Measurements from ENCODE around the gene P2RY13.

GRCh38 chr3:151351219-151351618 lies 21.9 kb upstream of the P2RY13 start:
- TF ChIP-seq NBN (IDR thresholded peaks at IDR 0.05) (no peak), NRF1 (conservative IDR thresholded peaks at IDR 0.05; ENCODE audit: low read depth, low read length) (no peak), POLR2AphosphoS5 (IDR thresholded peaks at IDR 0.05; ENCODE audit: low read length) (no peak), NFIC (IDR thresholded peaks at IDR 0.05; ENCODE audit: low read depth, low read length) (peak; percentile 55; the same call in 1 of the 2 replicates)
- TF ChIP-seq, protein P1, sequence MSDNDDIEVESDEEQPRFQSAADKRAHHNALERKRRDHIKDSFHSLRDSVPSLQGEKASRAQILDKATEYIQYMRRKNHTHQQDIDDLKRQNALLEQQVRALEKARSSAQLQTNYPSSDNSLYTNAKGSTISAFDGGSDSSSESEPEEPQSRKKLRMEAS (IDR thresholded peaks at IDR 0.05; ENCODE audit: low read depth, low read length), result no peak
- TF ChIP-seq, protein P2, sequence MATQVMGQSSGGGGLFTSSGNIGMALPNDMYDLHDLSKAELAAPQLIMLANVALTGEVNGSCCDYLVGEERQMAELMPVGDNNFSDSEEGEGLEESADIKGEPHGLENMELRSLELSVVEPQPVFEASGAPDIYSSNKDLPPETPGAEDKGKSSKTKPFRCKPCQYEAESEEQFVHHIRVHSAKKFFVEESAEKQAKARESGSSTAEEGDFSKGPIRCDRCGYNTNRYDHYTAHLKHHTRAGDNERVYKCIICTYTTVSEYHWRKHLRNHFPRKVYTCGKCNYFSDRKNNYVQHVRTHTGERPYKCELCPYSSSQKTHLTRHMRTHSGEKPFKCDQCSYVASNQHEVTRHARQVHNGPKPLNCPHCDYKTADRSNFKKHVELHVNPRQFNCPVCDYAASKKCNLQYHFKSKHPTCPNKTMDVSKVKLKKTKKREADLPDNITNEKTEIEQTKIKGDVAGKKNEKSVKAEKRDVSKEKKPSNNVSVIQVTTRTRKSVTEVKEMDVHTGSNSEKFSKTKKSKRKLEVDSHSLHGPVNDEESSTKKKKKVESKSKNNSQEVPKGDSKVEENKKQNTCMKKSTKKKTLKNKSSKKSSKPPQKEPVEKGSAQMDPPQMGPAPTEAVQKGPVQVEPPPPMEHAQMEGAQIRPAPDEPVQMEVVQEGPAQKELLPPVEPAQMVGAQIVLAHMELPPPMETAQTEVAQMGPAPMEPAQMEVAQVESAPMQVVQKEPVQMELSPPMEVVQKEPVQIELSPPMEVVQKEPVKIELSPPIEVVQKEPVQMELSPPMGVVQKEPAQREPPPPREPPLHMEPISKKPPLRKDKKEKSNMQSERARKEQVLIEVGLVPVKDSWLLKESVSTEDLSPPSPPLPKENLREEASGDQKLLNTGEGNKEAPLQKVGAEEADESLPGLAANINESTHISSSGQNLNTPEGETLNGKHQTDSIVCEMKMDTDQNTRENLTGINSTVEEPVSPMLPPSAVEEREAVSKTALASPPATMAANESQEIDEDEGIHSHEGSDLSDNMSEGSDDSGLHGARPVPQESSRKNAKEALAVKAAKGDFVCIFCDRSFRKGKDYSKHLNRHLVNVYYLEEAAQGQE (IDR thresholded peaks at IDR 0.05; ENCODE audit: low read depth, low read length), result no peak
- TF ChIP-seq, protein P3, sequence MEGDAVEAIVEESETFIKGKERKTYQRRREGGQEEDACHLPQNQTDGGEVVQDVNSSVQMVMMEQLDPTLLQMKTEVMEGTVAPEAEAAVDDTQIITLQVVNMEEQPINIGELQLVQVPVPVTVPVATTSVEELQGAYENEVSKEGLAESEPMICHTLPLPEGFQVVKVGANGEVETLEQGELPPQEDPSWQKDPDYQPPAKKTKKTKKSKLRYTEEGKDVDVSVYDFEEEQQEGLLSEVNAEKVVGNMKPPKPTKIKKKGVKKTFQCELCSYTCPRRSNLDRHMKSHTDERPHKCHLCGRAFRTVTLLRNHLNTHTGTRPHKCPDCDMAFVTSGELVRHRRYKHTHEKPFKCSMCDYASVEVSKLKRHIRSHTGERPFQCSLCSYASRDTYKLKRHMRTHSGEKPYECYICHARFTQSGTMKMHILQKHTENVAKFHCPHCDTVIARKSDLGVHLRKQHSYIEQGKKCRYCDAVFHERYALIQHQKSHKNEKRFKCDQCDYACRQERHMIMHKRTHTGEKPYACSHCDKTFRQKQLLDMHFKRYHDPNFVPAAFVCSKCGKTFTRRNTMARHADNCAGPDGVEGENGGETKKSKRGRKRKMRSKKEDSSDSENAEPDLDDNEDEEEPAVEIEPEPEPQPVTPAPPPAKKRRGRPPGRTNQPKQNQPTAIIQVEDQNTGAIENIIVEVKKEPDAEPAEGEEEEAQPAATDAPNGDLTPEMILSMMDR (IDR thresholded peaks at IDR 0.05 in 2 of 3, conservative IDR thresholded peaks at IDR 0.05 in 1 of 3; ENCODE audit: control insufficient read depth in 2 of 3, extremely low read depth in 1 of 3, insufficient read depth in 1 of 3, low read depth in 3 of 3, low read length in 3 of 3), result no peak
